ENCODE results near the gene RING1.
"Not testable (repeated sequence)": the region's sequence is repeated elsewhere in the genome, so short reads cannot be mapped to it uniquely, and the experiment has no call there.

Gene RING1

GRCh38 chr6:33207552-33208090 is 679 bp upstream of the RING1 start:
- peak; percentile 61 for DNase-seq

DNA sequence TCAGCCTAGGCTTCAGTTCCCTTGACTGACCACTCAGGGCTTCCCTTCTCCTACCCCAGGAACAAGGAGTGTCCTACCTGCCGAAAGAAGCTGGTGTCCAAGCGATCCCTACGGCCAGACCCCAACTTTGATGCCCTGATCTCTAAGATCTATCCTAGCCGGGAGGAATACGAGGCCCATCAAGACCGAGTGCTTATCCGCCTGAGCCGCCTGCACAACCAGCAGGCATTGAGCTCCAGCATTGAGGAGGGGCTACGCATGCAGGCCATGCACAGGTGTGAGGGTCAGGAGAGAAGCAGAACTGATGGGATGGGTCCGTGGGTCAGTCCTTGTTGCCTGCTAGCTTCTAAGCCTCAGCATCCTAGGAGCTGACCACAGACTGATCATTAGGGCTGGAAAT is 1.6 kb downstream of the RING1 start:
- DNase-seq, result no peak

DNA sequence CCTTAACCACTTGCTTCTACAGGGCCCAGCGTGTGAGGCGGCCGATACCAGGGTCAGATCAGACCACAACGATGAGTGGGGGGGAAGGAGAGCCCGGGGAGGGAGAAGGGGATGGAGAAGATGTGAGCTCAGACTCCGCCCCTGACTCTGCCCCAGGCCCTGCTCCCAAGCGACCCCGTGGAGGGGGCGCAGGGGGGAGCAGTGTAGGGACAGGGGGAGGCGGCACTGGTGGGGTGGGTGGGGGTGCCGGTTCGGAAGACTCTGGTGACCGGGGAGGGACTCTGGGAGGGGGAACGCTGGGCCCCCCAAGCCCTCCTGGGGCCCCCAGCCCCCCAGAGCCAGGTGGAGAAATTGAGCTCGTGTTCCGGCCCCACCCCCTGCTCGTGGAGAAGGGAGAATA is 2.8 kb downstream of the RING1 start:
- no peak for DNase-seq

DNA sequence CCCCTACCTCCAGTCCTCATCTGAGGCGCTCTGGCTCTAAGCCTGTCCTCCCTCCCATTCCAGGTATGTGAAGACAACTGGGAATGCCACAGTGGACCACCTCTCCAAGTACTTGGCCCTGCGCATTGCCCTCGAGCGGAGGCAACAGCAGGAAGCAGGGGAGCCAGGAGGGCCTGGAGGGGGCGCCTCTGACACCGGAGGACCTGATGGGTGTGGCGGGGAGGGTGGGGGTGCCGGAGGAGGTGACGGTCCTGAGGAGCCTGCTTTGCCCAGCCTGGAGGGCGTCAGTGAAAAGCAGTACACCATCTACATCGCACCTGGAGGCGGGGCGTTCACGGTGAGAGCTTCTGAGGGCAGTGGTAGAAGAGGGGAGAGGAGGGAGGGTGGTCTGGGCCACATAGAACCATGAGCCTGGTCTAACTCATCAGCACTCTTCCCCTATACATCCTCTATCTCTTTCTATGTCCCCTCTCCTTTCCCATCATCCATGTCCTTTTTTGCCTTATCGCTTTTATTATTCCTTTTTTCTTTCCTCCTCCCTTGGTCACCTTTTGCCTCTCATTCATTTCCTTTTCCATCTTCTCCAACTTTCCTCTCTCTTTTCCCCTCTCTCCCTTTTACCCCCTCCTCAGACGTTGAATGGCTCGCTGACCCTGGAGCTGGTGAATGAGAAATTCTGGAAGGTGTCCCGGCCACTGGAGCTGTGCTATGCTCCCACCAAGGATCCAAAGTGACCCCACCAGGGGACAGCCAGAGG is 3.5 kb downstream of the RING1 start:
- DNase-seq, result no peak

DNA sequence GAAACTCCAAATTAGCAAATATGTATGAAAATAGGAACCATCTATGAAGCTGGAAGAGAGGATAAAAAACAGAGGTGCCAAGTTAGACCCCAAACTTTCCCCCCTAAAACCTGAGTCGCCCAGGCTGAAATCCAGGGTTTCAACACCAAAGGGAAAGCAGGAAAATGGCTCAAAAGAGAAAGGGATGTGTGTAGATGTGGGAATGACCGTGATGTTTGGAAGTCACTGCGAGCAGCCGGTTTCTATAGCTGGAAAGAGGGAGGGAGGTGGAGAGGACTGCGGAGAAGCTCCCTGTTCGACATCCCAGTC is 4.5 kb downstream of the RING1 start:
- no peak for DNase-seq

- peak; percentile 55 for DNase-seq
These were observed 5.1 kb downstream of the RING1 start for GRCh38 chr6:33213166-33213988.

- DNase-seq, result no peak
These were observed 5.7 kb downstream of the RING1 start for GRCh38 chr6:33213989-33214335.

GRCh38 chr6:33215271-33216116 is 7.2 kb downstream of the RING1 start:
- no peak for DNase-seq

GRCh38 chr6:33216117-33216649 is 7.9 kb downstream of the RING1 start:
- no peak for DNase-seq

DNA sequence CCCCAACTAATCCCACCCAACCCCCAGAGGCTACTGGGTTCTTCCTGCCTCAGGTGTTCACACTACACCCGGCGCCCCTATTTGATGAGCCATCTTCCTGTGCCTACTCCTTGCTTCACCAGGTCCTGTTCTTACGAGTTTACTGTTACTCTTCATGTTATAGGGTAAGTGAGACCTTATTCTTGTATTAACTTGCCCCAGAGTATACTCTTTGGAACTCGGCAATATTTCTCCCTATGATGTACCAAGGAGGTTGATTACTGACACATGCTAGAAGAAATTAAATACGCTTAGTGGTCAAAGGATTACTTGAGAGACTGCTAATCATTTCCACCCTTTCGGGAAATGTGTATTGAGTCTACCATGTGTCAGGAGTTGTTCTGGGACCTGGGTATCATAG is 8.9 kb downstream of the RING1 start:
- DNase-seq, result no peak

DNA sequence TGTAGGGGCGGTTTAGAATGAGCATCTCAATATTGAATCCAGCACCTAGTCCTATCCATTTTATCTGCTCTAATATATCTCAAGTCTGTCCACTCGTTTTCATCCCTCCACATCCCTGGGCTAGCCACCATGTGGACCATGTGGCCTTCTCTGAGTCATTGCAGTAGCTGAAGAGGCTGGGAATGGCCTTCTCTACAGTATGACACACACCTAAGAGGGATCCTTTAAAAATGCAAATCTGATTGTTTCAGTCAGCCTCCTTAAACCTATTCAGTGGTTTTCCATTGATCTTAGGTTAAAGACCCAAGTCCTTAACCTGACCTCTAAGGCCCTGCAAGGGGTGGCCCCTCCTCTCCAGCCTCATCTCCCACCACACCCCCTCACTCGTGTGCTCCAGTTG is 9.4 kb downstream of the RING1 start:
- no peak for DNase-seq

DNA sequence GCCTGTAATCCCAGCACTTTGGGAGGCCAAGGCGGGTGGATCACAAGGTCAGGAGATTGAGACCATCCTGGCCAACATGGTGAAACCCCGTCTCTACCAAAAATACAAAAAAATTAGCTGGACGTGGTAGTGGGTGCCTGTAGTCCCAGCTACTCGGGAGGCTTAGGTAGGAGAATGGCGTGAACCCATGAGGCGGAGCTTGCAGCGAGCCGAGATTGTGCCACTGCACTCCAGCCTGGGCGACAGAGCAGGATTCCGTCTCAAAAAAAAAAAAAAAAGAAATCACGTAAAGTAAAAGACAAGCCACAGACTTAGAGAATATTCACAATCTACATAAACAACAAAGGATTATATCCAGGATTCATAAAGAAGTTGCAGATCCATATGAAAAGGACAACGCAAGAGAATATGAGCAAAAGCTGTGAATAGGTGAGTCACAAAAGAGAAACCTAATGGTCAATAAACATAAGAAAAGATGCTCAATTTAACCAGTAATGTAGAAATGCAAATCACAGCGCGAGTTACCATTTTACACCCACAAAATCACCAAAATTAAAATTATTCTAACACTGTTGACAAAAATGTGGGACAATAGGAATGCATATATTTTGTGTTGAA is 18.3 kb downstream of the RING1 start:
- DNase-seq, result not testable (repeated sequence)

GRCh38 chr6:33235221-33235634 is 26.9 kb downstream of the RING1 start:
- no peak for DNase-seq

GRCh38 chr6:33236328-33236727 is 28.0 kb downstream of the RING1 start:
- no peak for DNase-seq

- DNase-seq, result no peak
These were observed 28.6 kb downstream of the RING1 start for GRCh38 chr6:33236852-33237251.

GRCh38 chr6:33237741-33238140 is 29.4 kb downstream of the RING1 start:
- DNase-seq, result no peak

- DNase-seq, result no peak
These were observed 33.7 kb downstream of the RING1 start for GRCh38 chr6:33241968-33242367.

GRCh38 chr6:33243476-33243875 is 35.2 kb downstream of the RING1 start:
- DNase-seq, result no peak

DNA sequence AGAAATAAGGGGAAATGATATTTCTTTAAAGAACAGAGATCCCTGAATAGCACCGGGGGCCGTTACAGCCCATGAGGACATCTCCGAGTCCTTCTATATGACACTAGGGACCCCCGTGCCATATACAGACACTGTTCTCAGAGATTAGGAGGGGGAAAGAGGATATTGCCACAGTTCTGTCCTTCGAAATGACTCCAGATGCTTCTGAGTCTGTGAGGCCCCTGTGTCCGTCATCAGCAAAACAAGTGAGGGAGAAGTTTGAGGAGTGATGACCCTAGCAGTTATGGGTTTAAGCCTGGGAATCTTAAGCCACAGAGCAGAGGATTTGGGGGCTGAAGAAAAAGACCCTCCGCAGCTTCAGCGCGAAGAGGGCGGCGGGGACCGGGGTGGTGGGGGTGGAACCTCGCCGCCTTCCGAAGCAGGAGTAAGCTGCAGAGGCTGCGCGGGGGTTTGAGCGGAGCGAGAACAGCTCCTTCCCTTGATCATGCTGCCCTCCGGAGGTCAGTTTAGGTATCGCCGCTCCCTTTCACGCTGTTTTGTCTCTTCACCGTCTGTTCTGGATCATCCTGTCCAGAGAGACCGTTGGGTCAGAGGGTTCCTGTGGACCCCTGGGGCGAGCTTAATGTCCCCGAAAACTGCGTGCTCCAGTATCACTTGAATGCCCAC is 39.8 kb downstream of the RING1 start:
- DNase-seq, result peak; percentile 94

GRCh38 chr6:33248643-33248931 is 40.3 kb downstream of the RING1 start:
- no peak for DNase-seq

DNA sequence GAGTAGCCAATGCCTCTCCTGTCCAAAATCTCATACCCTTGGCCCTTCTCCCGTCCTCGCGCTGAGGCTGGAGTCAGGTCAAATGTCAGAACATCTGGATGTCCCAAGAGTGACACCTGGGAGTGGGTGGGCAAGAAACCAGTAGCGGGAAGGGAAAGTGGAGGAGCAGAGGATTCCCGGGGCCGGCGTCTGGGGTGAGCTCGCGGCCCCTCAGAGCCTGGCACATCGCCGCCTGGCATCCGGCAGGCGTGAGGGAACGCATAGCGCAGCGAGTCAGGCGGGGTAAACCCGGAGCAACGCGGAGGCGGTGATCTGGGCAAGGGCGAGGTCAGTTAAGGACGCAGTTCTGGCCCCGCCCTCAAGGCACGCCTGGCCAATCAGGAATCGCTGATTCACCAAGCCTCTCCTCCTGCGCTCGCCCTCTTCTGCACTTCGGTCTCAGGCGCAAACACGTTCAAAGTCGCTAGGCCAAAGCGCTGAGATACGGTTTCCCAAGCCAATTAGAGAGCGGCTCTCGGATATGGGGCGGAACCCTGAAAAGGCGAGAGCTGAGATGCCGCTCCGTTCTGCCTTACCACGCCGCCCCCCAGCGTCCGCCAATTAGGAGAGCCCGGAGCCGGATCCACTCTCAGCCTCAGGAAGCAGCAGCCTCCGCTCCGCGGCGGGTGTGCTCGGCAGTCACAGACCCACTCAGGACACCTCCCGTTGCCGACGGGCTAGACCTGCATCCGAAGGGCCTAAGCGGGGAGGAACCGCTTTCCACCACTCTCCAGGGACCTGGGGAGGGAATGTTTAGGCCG is 40.8 kb downstream of the RING1 start:
- DNase-seq, result peak; percentile 100
